IMR-90 (cell line): ENCODE data around the gene CDKN1A.

Experiments
- CTCF ChIP-seq: conservative IDR thresholded peaks from 2 replicates; pipeline ENCODE4 v1.5.1; 2012; ENCODE audit warnings: mild to moderate bottlenecking, low read depth, low read length, improper control_type of control experiment
- RAD21 ChIP-seq: IDR thresholded peaks from 2 replicates; pipeline ENCODE4 v1.6.1; 2012; ENCODE audit warnings: low read length, improper control_type of control experiment

- TF ChIP-seq CTCF (no peak), RAD21 (no peak)
Observed at GRCh38 chr6:36685926-36686667, 7.6 kb downstream of the CDKN1A start.
